HUES6 (cell line): Measurements from ENCODE around the gene USO1.
"Not testable (repeated sequence)": the region's sequence is repeated elsewhere in the genome, so short reads cannot be mapped to it uniquely, and the experiment has no call there.

Experiments
- H3K27ac ChIP-seq: 2 replicates; pipeline ENCODE4 v1.7.0; 2013; ENCODE audit warnings: low read depth, mild to moderate bottlenecking, low read length, inconsistent platforms
- H3K27me3 ChIP-seq: 2 replicates; pipeline ENCODE4 v1.6.1; 2013; ENCODE audit warnings: low read length; ENCODE audit not compliant: control insufficient read depth, insufficient read depth
- H3K36me3 ChIP-seq: 2 replicates; pipeline ENCODE4 v1.6.1; 2013; ENCODE audit warnings: low read length; ENCODE audit not compliant: control insufficient read depth, insufficient read depth
- H3K4me1 ChIP-seq: 2 replicates; pipeline ENCODE4 v1.6.1; 2013; ENCODE audit warnings: low read length; ENCODE audit not compliant: control insufficient read depth, insufficient read depth
- H3K4me3 ChIP-seq: 2 replicates; pipeline ENCODE4 v1.5.1; 2013; ENCODE audit warnings: low read depth, low read length
- H3K9ac ChIP-seq: one replicate; pipeline ENCODE4 v1.6.1; 2013; ENCODE audit warnings: mild to moderate bottlenecking, low read length
- H3K9me3 ChIP-seq: 2 replicates; pipeline ENCODE4 v1.6.1; 2013; ENCODE audit warnings: low read depth, low read length; ENCODE audit not compliant: control insufficient read depth, insufficient read depth

The USO1 gene

DNA sequence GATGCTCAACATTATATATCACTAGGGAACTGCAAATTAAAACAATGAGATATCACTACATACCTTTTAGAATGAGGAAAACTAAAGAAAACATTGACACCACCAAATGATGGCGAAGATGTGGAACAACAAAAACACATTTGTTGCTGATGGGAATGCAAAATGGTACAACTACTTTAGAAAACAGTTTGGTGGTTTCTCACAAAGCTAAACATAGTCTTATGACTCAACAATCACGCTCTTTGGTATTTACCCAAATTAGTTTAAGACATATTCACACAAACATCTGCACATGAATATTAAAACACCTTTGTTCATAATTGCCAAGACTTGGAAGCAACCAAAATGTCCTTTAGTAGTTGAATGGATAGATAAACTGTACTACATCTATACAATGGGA lies 53.2 kb downstream of the USO1 start:
- H3K36me3 ChIP-seq, result peaks cover 98% of the 10 kb centered on the region
- no peaks in the 10 kb centered on the region for H3K4me1 ChIP-seq
- no peak overlapping the region for H3K4me3 ChIP-seq
- no peaks in the 10 kb centered on the region for H3K27me3 ChIP-seq
- H3K9ac ChIP-seq, result no peak overlapping the region
- no peak overlapping the region for H3K27ac ChIP-seq
- no peaks in the 10 kb centered on the region for H3K9me3 ChIP-seq

- Histone ChIP-seq H3K27ac (no peak overlapping the region), H3K9ac (no peak overlapping the region), H3K27me3 (no peaks in the 10 kb centered on the region), H3K36me3 (peaks cover 99% of the 10 kb centered on the region), H3K4me1 (no peaks in the 10 kb centered on the region), H3K4me3 (no peak overlapping the region), H3K9me3 (no peaks in the 10 kb centered on the region)
These were observed 54.9 kb downstream of the USO1 start for GRCh38 chr4:75779105-75779757.

GRCh38 chr4:75781305-75781704 lies 56.9 kb downstream of the USO1 start:
- Histone ChIP-seq H3K9ac (no peak overlapping the region), H3K36me3 (peaks cover 98% of the 10 kb centered on the region), H3K27me3 (no peaks in the 10 kb centered on the region), H3K27ac (no peak overlapping the region), H3K9me3 (no peaks in the 10 kb centered on the region), H3K4me1 (no peaks in the 10 kb centered on the region), H3K4me3 (no peak overlapping the region)

DNA sequence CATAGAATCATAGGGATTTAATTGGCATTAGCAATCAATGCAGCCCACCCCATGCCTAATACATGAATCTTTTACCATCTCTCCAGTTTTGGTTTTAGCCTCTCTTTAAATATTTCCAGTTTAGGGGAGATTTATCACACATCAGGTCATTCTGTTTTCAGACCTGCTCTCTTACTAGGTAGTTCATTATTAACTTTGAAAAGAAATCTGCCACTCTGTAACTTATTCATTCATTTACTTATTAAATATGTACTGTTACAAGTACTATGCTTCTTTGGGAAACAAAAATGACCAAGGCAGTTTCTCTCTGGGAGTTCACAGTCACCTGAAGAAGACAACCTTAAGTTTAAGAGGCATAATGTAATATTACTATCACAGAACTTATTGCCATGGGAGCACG lies 62.1 kb downstream of the USO1 start:
- Histone ChIP-seq H3K27ac (no peak overlapping the region), H3K27me3 (no peaks in the 10 kb centered on the region), H3K4me3 (no peak overlapping the region), H3K36me3 (peaks cover 86% of the 10 kb centered on the region), H3K9ac (no peak overlapping the region), H3K9me3 (no peaks in the 10 kb centered on the region), H3K4me1 (no peaks in the 10 kb centered on the region)

- Histone ChIP-seq H3K27me3 (no peaks in the 10 kb centered on the region), H3K36me3 (peaks cover 87% of the 10 kb centered on the region), H3K4me1 (no peaks in the 10 kb centered on the region), H3K4me3 (no peak overlapping the region), H3K9ac (no peak overlapping the region), H3K9me3 (no peaks in the 10 kb centered on the region), H3K27ac (no peak overlapping the region)
These were observed 62.6 kb downstream of the USO1 start for GRCh38 chr4:75786938-75787337.

GRCh38 chr4:75790024-75790423 lies 65.6 kb downstream of the USO1 start:
- Histone ChIP-seq H3K9ac (no peak overlapping the region), H3K27me3 (no peaks in the 10 kb centered on the region), H3K4me1 (peaks cover 8% of the 10 kb centered on the region), H3K4me3 (no peak overlapping the region), H3K9me3 (no peaks in the 10 kb centered on the region), H3K36me3 (peaks cover 86% of the 10 kb centered on the region), H3K27ac (no peak overlapping the region)

DNA sequence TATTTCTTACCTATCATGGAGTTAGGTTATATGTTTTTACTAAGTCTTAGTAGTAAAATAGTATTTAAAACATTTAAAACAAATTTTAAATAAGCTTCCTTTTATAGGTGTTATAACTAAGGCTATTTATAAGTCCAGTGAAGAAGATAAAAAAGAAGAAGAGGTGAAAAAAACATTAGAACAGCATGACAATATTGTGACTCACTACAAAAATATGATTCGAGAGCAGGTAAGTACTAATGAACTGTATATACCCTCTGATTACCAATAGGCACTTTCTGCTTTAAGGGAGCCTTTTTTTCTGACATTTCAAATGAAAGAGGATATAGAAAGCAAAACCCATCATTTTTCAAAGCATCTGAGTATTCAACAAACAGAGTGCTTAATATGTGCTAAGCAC lies 76.6 kb downstream of the USO1 start:
- no peaks in the 10 kb centered on the region for H3K9me3 ChIP-seq
- no peak overlapping the region for H3K9ac ChIP-seq
- no peaks in the 10 kb centered on the region for H3K27me3 ChIP-seq
- H3K4me1 ChIP-seq, result no peaks in the 10 kb centered on the region
- no peak overlapping the region for H3K27ac ChIP-seq
- H3K4me3 ChIP-seq, result no peak overlapping the region
- peaks cover 71% of the 10 kb centered on the region for H3K36me3 ChIP-seq

DNA sequence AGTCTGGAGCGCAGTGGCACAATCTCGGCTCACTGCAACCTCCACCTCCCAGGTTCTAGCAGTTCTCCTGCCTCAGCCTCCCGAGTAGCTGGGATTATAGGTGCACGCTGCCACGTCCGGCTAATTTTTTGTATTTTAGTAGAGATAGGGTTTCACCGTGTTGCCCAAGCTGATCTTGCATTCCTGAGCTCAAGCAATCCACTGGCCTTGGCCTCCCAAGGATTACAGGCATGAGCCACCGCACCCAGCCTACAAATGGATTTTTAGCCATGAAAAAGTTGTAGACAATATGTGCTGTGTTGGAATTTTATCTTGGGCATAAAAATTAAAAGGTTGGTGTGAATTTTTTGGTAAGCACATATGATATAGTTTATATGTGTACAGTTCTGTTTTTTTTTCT lies 81.7 kb downstream of the USO1 start:
- H3K36me3 ChIP-seq, result peaks cover 89% of the 10 kb centered on the region
- not testable (repeated sequence) for H3K4me1 ChIP-seq, H3K4me3 ChIP-seq, H3K9ac ChIP-seq, H3K27ac ChIP-seq, H3K9me3 ChIP-seq, H3K27me3 ChIP-seq

DNA sequence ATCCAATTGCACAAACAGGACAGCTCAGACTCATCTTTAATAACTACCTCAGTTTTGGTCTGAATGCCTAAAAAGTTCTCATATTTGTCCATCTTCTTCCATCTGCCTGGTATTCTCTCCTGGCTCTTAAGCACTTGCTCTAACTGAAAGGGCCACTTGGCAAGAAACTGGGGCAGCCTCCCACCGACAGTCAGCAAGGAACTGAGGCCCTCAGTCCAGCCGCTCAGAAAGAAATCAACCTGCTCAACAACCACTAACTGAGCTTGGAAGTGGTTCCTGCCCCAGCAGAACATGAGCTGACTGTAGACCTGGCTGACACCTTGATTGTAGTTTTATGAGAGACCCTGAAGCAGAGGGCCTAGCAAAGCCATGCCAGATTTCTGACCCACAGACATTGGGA lies 93.5 kb downstream of the USO1 start:
- no peak overlapping the region for H3K9ac ChIP-seq
- H3K4me1 ChIP-seq, result no peaks in the 10 kb centered on the region
- H3K27me3 ChIP-seq, result no peaks in the 10 kb centered on the region
- H3K36me3 ChIP-seq, result peaks cover 31% of the 10 kb centered on the region
- H3K9me3 ChIP-seq, result no peaks in the 10 kb centered on the region
- no peak overlapping the region for H3K27ac ChIP-seq
- no peak overlapping the region for H3K4me3 ChIP-seq

- Histone ChIP-seq H3K27ac (no peak overlapping the region), H3K9ac (no peak overlapping the region), H3K27me3 (no peaks in the 10 kb centered on the region), H3K4me3 (no peak overlapping the region), H3K9me3 (no peaks in the 10 kb centered on the region), H3K4me1 (no peaks in the 10 kb centered on the region), H3K36me3 (peaks cover 18% of the 10 kb centered on the region)
These were observed 94.7 kb downstream of the USO1 start for GRCh38 chr4:75819121-75819520.

DNA sequence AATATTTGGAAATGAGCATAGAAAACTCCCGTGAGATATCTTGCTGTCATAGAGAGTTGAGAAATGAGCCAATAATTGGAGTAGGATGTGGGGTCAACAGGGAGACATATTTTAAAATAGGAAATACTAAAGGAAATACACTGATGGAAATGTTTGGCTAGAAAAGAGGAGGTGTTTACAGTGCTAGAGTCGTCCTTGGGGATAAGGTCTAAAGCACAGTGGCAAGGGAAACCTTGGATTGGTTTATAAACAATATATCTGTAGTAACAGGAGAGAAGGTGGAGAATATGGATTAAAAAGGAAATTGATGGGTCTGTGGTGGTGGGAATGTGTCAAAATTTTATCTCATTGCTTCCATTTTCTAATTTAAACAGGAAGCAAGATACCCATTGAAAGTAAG lies 95.8 kb downstream of the USO1 start:
- no peak overlapping the region for H3K9ac ChIP-seq
- H3K9me3 ChIP-seq, result no peaks in the 10 kb centered on the region
- no peak overlapping the region for H3K4me3 ChIP-seq
- no peaks in the 10 kb centered on the region for H3K27me3 ChIP-seq
- peaks cover 8% of the 10 kb centered on the region for H3K36me3 ChIP-seq
- no peaks in the 10 kb centered on the region for H3K4me1 ChIP-seq
- no peak overlapping the region for H3K27ac ChIP-seq

DNA sequence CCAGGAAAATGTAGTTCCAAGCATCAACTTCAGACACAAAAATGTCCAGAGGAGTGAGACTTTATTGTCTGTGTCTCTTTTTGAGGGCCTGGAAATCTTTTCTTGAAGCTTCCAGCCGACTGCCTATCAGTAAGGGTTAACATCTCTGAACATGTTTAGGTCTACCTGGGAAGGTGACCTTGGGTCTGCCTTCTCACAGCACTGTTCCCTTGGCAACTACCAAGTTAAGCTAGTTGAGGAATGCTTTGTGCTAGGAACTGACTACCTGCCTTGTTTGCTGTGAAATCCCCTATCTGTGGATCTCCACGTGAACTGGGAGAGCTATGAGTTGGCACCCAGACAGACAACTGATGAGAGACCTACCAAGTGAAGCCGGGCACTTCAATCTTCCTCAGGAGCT lies 96.3 kb downstream of the USO1 start:
- H3K9ac ChIP-seq, result no peak overlapping the region
- H3K9me3 ChIP-seq, result no peaks in the 10 kb centered on the region
- peaks cover 3% of the 10 kb centered on the region for H3K36me3 ChIP-seq
- no peaks in the 10 kb centered on the region for H3K27me3 ChIP-seq
- no peaks in the 10 kb centered on the region for H3K4me1 ChIP-seq
- H3K27ac ChIP-seq, result no peak overlapping the region
- no peak overlapping the region for H3K4me3 ChIP-seq
